Stimulated activated CD4-positive, alpha-beta T cell treated with anti-CD3 and anti-CD28 coated beads, Interleukin-12 subunit alpha, Interleukin-12 subunit beta, amount 100 ng/mL, for 4 hours (primary cell): Measurements from ENCODE around the gene MIA.
"Not testable (repeated sequence)": the region's sequence is repeated elsewhere in the genome, so short reads cannot be mapped to it uniquely, and the experiment has no call there.

Experiments
- DNase-seq: peaks from one replicate; pipeline ENCODE4 v3.0.0-alpha.2; 2020

The MIA gene

DNA sequence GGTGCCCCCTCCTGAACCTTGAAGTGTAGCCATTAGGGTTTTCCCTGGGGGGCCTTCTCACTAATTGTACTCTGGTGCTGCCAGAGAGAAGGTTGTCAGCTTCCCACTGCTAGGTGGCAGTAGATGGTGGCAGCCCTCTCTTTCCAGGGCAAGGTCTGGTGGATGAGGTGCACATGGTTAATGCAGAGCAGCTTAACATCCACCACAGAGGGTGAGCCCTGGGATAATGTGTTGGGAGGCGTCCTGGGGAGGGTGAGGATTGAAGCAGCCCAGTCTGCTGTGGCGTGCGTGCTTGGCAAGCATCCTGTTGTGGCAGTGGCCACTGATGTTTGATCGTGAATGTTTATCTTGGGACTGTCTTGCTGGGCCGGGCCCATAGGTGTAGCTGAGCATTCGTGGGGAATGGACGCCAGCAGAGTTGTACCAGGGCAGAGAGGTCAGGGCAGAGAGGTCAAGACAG, 29.5 kb downstream of the MIA start:
- DNase-seq, result no peak

DNA sequence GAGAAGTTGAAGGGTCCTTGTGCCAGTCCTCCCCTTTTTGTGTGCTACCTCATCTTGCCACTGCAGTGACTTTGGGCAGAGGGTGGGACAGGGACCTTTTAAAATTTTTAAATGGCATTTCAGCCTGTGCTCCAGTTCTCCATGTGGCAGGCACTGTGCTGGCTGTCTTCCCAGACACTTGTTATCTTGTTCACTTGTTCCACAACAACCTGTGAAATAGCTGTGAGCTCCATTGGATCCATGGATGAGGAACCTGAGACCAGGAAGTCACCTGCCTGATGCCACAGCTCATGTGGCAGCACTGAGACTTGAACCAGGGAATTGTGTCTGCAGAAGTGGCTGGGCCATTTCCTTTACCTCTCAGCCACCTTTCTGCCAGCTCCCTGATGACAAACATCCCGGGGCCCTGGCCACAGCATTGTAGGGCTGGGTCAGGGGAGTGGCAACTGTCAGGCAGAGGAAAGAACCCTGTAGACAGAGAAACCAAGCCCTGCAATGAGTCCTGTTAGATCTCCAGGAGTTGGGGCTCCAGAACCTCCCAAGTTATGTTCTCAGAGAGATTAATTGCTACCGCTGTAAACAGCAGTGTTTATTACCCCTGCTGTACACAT, 30.0 kb downstream of the MIA start:
- DNase-seq, result no peak

DNA sequence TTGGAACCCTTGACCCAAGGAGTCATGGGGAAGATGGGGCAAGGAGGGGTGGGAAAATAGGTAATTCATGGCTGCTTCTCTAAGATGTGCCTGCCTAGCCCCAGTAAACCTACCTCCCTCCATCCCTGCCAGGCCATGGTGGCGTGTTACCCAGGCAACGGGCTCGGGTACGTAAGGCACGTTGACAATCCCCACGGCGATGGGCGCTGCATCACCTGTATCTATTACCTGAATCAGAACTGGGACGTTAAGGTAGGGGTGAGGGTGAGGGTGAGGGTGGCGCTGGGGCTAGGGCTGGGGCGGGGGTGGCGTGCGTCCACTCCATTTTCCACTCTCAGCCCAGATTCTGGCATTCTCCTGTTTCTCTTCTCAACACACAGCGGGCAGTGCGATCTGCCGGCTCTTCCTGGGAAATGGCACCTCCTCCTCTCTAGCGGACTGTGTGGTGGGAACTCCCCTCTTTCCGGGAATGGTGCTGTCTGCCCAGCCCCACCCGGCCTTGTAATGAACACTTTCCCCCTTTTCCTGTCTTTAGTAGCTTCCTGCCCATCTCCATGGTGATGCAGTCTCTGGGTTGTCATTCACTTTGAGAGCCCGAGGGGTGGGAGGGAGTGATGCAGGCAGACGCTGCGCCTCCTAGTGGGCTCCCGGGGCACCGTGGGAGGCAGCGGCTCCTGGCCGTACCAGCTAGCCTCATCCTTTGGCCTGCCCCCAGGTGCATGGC, 31.3 kb downstream of the MIA start:
- peak; percentile 71 for DNase-seq

DNA sequence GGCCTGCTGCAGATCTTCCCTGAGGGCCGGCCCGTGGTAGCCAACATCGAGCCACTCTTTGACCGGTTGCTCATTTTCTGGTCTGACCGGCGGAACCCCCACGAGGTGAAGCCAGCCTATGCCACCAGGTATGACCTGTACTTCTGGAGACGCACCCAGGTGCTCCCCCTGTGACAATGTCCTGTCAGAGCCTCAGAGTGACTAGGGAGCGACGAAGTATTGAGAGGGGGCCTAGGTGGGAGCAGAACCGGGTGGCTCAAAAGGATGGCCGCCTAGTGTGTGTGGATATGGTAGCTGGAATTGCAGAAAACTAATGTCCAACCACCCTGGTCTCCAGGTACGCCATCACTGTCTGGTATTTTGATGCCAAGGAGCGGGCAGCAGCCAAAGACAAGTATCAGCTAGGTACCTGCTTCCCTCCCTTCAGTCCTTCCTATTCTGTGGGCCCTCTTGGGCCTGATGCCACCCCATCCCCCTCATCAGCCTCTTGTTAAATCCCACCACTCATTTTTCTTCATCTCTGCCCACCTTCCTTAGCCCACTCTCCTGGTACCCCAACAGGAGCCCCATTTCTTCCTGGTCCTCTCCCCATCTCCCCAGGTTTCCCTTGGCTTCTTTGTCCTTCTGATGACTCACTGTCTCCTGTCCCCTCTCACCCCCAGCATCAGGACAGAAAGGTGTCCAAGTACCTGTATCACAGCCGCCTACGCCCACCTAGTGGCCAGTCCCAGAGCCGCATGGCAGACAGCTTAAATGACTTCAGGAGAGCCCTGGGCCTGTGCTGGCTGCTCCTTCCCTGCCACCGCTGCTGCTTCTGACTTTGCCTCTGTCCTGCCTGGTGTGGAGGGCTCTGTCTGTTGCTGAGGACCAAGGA, 32.1 kb downstream of the MIA start:
- no peak for DNase-seq

DNA sequence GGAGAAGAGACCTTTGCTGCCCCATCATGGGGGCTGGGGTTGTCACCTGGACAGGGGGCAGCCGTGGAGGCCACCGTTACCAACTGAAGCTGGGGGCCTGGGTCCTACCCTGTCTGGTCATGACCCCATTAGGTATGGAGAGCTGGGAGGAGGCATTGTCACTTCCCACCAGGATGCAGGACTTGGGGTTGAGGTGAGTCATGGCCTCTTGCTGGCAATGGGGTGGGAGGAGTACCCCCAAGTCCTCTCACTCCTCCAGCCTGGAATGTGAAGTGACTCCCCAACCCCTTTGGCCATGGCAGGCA, 32.7 kb downstream of the MIA start:
- DNase-seq, result no peak

DNA sequence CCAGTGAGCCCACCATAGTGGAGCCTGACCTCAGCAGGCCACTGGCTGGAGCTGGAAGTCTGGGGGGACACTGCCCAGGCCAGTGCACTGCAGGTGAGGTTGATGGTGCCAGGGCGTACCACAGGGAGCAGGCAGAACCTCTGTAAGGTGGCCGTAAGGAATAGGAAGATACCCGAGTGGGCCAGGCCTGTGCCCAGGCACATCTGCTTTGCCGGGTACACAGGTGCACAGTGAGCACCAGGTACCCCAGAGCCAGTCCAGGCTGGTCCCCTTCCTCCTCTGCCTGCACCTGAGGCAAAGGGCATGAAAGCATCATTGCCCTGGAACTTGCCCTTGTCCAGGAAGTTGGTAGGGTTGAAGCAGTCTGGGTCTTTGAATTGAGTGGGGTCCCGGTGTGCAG, 33.2 kb downstream of the MIA start:
- DNase-seq, result no peak

DNA sequence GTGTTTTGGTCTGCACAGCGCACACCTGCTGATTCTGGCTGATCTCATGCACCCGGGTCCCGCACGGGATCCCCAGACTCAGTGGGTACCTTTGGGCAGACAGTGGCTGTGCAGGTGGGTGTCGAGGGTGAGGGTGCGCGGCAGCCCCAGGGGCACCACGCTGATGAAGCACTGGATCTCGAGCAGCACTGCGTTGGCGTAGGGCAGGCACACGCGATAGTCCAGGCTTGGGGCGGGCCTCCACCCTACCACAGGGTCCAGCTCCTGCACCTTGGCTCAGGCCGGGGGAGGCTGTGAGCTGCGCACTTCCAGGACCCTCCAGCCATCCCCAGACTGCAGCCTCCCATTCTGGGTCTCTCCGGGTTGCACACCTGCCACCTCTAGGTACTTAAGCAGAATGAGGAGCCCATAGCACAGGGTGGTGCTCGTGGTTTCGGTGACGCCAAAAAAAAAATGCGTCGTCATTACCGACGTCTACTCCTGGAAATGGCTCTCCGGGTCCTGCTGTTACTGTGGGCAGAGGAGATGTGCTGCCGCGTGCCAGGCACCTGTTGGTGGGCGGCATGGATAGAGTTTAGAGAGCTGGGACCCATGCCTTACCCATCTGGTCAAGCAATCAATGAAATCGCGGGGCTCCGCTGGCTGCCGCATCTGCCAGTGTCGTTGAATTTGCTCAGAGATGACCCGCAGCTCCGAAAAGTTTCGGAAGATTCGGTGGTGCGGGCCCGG, 34.2 kb downstream of the MIA start:
- no peak for DNase-seq

DNA sequence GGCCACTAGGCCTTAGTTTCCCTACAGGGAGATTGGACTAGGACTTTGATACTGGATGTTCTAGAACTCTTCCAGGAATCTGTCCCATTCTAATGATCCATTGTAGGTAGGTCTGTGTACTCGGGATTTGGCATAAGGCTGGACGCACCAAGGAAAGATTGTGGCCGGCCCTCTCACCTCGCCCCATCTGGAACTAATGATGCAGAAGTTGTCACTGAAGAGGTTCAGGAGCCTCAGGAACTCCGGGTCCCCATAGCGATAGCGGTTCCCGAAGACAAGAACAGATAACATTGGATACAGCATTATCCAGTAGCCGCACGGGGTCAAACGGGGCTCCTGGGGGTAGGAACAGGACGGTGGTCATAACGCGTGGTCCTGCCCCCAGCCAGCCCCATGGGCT, 34.8 kb downstream of the MIA start:
- DNase-seq, result no peak

DNA sequence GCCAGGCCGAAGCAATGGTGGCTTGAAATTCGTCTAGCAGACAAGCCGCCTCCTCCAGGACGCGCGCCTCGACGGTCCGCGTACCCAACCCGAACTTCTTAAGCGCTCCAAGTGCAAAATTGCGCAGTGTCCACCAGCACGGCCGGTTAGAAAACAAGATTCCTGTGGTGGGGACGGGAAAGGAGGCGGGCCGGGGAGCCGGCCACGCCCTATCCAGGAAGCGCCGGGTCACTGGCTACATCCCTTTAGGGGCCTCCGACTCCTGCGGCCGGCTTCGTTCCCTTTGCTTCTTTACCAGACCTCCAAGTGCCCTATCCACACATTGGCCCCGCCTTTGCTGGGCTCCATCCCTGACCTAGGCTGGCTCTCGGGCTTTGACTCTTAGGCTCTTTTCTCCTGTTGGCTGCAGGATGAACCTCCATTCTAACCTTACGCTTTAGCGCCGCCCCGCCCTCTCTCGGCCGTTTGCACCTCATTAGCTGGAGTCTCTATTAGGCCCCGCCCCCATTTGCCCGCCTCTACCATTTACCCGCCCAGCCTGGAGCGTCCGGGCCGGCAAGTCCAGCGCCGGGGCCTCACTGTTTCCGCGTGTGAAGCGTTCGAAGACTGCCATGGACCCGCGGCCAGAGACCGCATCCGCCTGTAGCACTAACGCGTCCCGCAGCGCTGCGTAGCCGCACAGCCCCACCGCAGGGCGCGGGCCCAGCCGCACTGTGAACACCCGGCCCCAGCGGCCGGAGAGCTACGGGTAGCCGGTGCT, 35.5 kb downstream of the MIA start:
- DNase-seq, result not testable (repeated sequence)

DNA sequence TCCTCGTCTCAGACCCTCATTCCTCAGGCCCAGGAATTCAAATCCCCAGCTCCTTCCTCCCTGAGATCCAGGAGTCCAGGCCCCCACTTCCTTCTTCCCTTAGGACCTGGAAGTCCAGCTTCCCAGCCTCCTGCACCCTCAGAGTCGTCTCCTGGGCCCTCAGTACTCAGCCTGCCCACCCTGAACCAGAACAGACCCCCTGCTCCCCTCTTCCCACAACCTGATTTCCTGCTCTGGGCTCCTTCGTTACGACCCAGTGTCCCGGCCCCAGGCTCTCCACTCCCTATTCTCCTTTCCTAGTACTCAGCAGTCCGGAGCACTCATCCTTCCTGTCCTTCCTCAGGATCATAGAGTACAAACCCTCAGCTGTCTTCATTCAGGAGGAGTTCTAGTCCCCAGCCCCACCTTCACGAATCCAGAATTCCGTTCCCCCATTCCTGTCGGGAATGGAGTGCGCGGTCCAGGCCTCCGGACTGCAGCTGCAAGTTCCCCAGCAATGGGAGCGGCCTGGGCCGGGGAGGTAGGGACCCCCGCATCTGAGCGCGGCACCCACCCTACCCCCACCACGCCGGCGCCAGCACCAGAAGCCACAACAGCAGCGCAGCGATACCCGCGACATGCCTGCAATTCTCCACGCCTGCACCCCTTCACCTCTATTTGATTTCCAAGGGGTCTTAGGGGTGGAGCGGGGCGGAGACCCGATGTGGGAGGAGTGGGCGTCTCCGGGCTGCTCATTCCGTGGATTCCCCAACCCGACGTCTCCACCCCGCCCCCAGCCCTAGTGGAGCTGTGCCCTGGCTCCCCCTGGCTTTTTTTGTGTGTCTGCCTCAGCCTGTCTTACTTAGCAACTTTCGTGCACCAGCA, 36.4 kb downstream of the MIA start:
- DNase-seq, result no peak

DNA sequence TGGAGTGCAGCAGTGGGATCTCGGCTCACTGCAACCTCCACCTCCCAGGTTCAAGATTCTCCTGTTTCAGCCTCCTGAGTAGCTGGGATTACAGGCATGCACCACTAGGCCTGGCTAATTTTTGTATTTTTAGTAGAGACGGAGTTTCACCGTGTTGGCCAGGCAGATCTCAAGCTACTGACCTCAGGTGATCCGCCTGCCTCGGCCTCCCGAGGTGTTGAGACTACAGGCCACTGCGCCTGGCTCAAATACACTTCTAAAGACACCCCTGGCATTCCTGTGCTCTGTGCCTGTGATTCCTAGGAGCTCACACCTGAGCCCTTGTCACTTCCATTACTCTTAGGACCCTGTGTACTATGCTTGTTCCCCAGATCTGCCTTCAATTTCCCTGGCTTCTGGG, 37.2 kb downstream of the MIA start:
- DNase-seq, result not testable (repeated sequence)

DNA sequence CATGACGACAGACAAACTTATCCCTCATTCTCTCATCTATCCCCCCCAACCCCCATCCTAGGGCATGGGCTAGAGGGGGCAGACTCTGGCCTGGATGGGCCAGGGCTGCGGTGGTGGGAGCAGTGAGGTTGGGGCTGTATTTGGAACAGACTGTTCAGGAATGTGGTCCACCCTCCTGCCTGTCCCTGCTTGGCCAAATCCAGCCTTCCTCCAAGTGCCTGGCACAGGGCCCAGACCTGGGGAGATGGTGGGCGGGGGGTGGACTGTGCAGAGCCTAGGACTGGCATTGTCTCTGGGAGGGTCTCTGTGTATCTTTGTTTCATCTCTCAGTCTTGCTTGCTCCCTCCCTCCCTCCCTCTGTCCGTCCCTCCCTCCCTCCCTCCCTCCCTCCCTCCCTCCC, 37.9 kb downstream of the MIA start:
- DNase-seq, result no peak

DNA sequence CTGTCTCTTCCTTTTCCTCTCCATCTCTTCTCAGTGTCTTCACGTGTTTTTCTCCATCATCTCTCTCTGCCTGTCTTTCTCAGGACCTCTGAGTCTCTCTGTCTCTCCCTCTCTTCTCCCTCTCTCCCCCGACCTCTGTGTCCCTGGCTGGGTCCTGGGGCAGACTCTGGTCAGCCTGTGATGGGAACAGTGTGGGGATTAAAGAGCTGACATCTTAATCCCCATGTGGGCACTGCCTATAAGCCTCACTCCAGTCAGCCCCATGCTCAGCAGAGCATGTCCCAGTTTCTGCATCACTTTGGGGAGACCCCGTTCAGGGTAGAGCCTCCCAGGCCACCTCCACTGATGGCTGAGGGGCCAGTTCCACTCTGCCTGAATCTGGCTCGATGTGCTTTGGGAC, 39.9 kb downstream of the MIA start:
- DNase-seq, result no peak

DNA sequence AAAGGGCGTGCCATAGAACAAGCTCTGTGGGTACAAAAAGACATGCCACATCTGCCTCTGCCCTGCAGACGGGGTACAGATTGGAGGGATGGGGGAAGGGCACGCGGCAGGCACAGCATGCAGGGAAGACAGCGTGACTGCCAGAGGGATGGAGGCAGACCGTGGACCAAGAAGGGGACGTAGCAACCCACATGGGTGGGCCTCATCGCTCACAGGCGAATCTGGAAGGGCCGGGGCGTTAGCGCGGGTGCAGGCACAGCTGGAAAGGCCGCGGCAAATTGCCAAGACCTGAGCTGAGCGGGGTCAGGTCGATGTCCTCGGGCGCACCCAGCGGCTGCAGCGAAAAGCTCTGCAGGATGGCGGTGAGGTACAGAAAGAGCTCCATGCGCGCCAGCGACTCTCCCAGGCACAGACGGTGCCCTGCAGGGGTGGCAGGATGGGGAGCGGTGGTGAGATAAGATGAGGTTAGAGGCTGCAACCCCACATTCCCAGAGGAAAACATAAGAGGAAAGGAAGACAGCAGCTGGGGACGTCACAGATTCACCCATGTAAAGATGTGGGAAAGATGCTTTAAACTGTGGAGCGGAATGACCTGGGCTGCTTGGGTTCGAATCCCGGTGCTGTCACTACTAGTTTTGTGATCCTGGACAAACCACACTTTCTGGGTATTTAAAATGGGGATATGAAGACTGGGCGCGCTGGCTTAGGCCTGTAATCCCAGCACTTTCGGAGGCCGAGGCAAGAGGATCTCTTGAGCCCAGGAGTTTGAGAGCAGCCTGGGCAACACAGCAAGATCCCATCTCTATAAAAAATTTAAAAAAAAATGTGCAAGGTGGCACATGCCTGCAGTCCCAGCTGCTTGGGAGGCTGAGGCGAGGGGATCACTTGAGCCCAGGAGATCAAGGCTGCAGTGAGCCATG, 43.4 kb downstream of the MIA start:
- DNase-seq, result peak; percentile 73

DNA sequence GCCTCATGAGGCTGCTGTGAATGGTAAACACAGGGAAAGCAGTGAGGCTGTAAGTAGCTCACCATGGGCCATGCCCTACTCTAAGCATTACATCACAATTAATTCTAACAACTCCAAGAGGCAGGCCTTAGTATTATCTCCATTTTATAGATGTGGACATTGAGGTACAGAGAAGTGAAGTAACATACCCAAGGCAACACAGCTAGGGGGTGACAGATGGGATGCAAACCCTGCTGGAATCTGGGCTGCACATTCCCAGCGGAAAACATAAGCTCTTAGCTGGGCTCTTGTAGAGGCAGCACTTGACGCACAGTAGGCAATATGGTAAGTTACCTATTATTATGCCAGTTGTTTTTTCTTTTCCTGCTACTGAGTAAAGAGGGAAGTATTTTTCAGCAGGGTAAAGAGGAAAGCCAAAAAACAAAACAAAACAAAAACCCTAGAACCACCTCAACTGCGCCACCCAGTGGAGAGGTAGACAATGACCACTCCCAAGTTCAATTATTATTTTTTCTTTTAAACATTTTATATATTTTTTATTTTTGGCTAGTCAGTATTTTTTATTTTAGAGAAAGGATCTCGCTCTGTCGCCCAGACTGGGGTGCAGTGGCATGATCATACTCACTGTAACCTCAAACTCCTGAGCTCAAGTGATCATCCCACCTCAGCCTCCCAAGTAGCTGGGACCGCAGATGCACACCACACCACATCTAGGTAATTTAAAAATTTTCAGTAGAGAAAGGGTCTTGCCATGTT, 44.3 kb downstream of the MIA start:
- DNase-seq, result peak; percentile 60

DNA sequence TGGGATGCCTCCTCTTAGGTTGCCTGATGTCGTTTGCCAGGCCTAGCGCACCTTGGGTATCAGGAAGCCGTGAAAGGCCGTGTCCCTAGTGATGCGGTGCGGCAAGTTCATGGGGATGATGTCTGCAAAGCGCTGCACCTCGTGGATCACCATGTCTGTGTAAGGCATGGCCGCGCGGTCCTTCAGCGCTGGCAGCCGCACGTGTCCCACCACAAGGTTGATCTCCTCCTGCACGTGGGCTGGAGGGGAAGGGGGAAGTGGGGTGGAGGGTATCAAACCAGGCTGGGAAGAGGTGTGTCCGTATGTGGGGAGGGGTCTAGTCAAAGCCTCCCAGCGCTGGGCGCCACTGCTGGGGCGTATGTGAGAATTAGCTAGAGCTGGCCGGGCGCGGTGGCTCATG, 46.8 kb downstream of the MIA start:
- no peak for DNase-seq

DNA sequence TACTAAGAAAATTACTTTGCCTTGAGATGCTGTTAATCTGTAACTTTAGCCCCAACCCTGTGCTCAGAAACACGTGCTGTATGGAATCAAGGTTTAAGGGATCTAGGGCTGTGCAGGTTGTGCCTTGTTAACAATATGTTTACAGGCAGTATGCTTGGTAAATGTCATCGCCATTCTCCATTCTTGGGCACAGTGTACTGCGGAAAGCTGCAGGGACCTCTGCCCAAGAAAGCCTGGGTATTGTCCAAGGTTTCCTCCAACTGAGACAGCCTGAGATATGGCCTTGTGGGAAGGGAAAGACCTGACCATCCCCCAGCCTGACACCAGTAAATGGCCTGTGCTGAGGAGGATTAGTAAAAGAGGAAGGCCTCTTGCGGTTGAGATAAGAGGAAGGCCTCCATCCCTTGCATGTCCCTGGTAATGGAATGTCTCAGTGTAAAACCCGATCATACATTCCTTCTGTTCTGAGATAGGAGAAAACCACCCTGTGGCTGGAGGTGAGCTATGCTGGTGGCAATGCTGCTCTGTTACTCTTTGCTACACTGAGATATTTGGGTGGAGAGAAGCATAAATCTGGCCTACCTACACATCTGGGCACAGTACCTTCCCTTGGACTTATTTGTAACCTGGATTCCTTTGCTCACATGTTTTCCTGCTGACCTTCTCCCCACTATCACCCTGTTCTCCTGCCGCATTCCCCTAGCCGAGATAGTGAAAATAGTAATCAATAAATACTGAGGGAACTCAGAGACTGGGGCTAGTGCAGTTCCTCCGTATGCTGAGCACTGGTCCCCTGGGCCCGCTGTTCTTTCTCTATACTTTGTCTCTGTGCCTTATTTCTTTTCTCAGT, 47.6 kb downstream of the MIA start:
- not testable (repeated sequence) for DNase-seq

DNA sequence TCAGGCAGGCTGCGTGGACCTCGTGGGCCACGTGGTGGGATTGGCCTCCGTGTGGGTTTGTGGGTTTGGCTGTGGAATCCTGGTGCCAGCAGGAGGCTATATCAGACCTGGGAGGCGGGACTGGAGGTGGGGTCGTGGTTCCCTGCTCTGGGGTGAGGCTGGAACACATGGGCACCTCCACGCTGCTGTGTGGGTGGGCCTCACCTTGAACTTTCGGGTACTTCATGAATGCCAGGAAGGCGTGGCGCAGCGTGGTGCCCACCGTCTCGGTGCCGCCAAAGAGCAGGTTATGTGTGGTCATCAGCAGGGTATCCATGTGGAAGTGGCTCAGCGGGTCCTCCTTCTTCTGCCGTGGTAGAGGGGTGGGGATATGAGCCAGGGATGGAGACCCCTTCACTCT, 49.6 kb downstream of the MIA start:
- DNase-seq, result not testable (repeated sequence)
